Measurements from ENCODE around the gene TNPO1. TPM values are rescaled to one million over a fixed set of nuclear protein-coding genes. Genes with fewer than 3 reads are reported as not detected.

Gene TNPO1
- total and polyA plus RNA-seq, 2 of the 8 experiments (the other 6 are each of a cell fraction or from before 2014, with no cell fraction given), result 38.5 to 211 TPM

DNA sequence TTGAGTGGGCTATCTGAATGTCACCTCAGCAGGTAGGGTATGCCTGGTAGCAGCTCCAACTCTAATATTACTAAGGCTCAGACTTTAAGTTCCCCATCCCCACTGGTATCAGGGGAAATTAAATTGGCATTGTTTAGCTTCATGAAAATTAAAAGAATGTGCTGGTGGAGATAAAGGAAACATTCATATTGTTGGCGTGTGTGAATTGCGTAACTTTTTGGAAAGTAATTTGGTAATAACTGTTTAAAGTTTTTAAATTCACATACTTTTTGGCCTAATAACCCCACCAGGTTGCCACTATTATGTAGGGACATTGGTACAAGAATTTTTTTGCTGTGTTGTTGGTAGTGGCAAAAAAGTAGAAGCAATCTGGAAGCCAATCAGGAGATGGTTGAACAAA is 29.4 kb downstream of the TNPO1 start:
- no peak overlapping the region for H4K91ac ChIP-seq (replicated peaks; ENCODE audit: insufficient read length, low read length)
- CTCF ChIA-PET (ENCODE audit: partially characterized antibody), result no interaction called here
- no peak overlapping the region for H4K8ac ChIP-seq (ENCODE audit: extremely low read depth, insufficient read depth, low read length)
- H3K23ac ChIP-seq (ENCODE audit: insufficient read length), result no peak overlapping the region
- H3K79me2 ChIP-seq (ENCODE audit: control insufficient read depth in 1 of 2, insufficient read depth in 2 of 2, low read length in 2 of 2), result peaks cover 8 to 51% of the 10 kb centered on the region in 2 experiments
- no peak overlapping the region for H2BK5ac ChIP-seq (ENCODE audit: low read depth, low read length)
- peaks cover 7% of the 10 kb centered on the region in 2 experiments for H4K20me1 ChIP-seq (replicated peaks in 1 of 2; ENCODE audit: control insufficient read depth in 1 of 2, insufficient read depth in 2 of 2, low read length in 2 of 2)
- H3K79me1 ChIP-seq (ENCODE audit: low read depth, low read length), result no peaks in the 10 kb centered on the region
- H3K9ac ChIP-seq (replicated peaks in 1 of 4; ENCODE audit: extremely low read depth in 1 of 4, low read depth in 3 of 4, low read length in 3 of 4), result no peak overlapping the region
- no peaks in the 10 kb centered on the region for H3K9me3 ChIP-seq (ENCODE audit: insufficient read depth in 2 of 2, low read depth in 1 of 2, low read length in 1 of 2)
- H3K36me3 ChIP-seq (ENCODE audit: control insufficient read depth in 2 of 4, insufficient read depth in 4 of 4, low read length in 3 of 4), result no peaks in the 10 kb centered on the region; a peak in 1 of 8 replicates
- 94% methylated on average over 2 of the region's 2 CpGs; no CpG with 5 or more reads in 1 of the 2 experiments for WGBS, 2 experiments (ENCODE audit: extremely low coverage in 1 of 2, insufficient coverage in 1 of 2, insufficient read length in 1 of 2, insufficient replicate concordance in 2 of 2, low coverage in 1 of 2, low lambda C conversion rate in 2 of 2, missing lambda C conversion rate in 1 of 2)
- FAIRE-seq, result no peak
- no peak overlapping the region for H2AK5ac ChIP-seq (ENCODE audit: low read depth, low read length)
- H2BK15ac ChIP-seq (ENCODE audit: low read length), result no peak overlapping the region
- no peak for DNase-seq (ENCODE audit: low read depth in 1 of 2, low spot score in 2 of 2)
- peaks cover 3% of the 10 kb centered on the region for H3K23me2 ChIP-seq (ENCODE audit: low read depth, low read length)
- H2BK20ac ChIP-seq (ENCODE audit: low read length), result no peak overlapping the region
- peaks cover 0 to 5% (median 4%) of the 10 kb centered on the region in 4 experiments; a peak in 3 of 7 replicates for H3K4me1 ChIP-seq (replicated peaks in 1 of 4; ENCODE audit: control insufficient read depth in 3 of 4, insufficient read depth in 4 of 4, low read length in 3 of 4)
- no peak overlapping the region for H3K4me2 ChIP-seq (ENCODE audit: insufficient read depth in 1 of 2, low read depth in 2 of 2, low read length in 2 of 2)
- POLR2A ChIA-PET (ENCODE audit: partially characterized antibody), result interaction anchor here (0.8 to 1.2 kb wide), 2 partner anchors 16 to 19 kb away, joined by 3 read pairs; no protein-coding TSS in a partner anchor
- H4K5ac ChIP-seq (ENCODE audit: insufficient read length, low read depth, low read length), result no peak overlapping the region
- H3K56ac ChIP-seq (replicated peaks; ENCODE audit: insufficient read length, low read depth, low read length), result no peak overlapping the region
- no peak overlapping the region for H2BK120ac ChIP-seq (replicated peaks; ENCODE audit: low read depth, low read length)
- no peak overlapping the region for H3K27ac ChIP-seq (ENCODE audit: low read depth, low read length)
- no peak overlapping the region for H2BK12ac ChIP-seq (ENCODE audit: low read depth, low read length)
- H3K18ac ChIP-seq (ENCODE audit: extremely low read depth, low read length), result no peak overlapping the region
- H2AFZ ChIP-seq (ENCODE audit: low read length), result no peak overlapping the region
- no peak for TF ChIP-seq PHF8 (conservative IDR thresholded peaks at IDR 0.05; ENCODE audit: low read depth, low read length)
- TF ChIP-seq CEBPB (IDR thresholded peaks at IDR 0.05; ENCODE audit: low read depth, low read length), result peak; percentile 88
- no peak overlapping the region for H3K14ac ChIP-seq (ENCODE audit: insufficient read length)
- no peak overlapping the region for H3K4me3 ChIP-seq (ENCODE audit: extremely low read depth in 1 of 4, insufficient read depth in 2 of 4, low read depth in 3 of 4, low read length in 4 of 4)
- no peaks in the 10 kb centered on the region for H3K27me3 ChIP-seq (replicated peaks in 1 of 4; ENCODE audit: control insufficient read depth in 3 of 4, extremely low read depth in 1 of 4, insufficient read depth in 3 of 4, low read length in 3 of 4)
- H3K4ac ChIP-seq (replicated peaks; ENCODE audit: insufficient read length, low read depth, low read length), result no peak overlapping the region

Measured in H1 (cell line).